Activated CD4-positive, alpha-beta T cell treated with anti-CD3 and anti-CD28 coated beads for 48 hours (primary cell): ENCODE results near the gene GIMAP5.

Experiments
- DNase-seq: peaks from one replicate; pipeline ENCODE4 v3.0.0-alpha.2; 2020

GIMAP5 gene

DNA sequence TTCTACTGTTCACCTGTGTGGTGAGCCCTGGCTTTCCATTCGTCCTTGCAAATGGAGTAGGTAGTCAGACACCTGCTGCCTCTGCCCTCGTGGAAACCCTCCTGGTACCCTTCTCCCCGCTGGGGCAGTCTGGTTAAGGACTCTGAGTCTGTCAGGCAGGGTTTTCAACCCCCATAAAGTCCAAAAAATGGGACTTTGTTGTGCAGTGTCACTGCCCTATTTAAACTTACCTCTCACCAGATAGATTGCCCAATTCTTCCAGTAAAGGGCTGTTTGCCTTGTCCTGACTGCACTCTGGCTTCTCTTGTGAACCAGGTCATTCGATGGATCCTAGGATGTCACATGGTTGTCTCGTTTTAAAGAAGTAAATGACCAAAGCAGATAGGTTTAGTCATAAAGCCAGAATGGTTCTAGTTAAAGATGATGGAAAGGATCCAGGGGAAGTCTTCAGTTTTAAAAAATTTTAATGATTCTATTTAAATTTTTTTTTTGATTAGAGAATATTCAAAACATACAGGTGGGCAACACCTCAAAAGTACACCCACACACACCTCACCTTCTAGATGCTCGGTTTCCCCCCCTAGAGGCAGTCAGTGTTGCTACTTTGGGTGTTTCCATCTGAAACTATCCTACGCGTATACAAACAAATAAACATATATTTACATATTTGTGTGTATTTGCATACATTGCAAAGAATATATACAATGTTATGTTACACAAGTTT, 41.0 kb downstream of the GIMAP5 start:
- no peak for DNase-seq

GRCh38 chr7:150778738-150779301, 41.6 kb downstream of the GIMAP5 start:
- DNase-seq: peak; percentile 84

- DNase-seq: no peak
These were observed 43.1 kb downstream of the GIMAP5 start for GRCh38 chr7:150780292-150780691.

DNA sequence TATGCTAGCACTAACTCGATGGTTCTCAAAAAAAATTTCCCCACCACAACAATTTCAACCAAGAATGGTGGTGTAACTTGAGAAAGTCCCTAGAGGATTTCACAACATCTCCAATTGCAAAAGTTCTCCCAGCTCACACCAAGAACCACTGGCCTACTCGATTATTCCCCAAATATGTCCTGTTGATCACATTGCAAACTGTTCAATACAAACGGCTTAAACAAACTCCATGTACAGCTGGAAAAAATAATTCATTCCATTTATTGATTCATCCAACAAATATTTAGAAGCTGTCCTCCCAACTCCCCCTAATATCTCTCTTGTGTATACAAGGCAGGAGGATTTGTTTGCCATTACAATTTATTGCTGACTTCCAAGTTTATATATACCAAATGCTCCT, 43.9 kb downstream of the GIMAP5 start:
- no peak for DNase-seq

DNA sequence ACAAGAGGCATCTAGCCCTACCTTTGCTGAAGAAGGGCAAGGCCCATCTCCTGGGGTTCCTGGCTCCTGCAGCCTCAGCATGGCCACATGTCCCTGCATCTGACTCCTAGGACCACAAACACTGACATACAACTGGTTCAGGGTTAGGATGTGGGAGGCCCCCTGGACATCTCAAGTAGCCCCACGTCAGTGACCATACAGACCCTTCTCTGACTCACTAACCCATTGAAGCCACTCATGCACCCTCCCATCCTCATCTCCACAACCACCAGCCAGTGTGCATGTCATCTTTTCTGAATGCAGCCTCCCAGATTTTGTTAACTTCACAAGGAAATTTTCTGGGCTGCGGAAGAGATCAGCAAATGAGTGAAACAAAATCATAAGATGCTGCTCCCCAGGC, 44.7 kb downstream of the GIMAP5 start:
- DNase-seq: no peak

DNA sequence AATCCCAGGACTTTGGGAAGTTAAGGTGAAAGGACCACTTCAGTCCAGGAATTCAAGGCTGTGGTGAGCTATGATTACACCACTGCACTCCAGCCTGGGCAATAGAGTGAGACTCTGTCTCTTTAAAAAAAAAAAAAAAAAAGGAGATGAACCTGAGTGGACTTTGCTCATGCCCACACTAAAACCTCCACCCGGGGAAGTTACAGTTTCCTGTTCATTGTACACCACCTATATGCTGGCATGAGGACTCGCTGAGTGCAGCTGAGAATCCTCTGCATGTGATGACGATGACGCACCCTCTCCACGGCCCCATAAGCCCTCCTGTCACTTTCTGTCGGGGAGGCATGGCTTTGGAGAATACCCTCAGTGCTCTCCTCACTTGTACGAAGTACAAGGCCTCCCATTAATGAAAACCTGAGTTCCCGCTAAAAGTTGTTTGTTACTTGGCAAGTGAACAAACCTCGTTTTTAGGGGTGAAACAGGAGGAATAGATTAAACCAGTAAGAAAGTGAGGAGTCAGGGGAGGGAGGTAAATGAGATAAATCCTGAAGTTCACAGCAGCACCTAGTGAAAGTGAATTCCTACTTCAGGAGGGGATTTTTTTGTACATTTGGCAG, 47.0 kb downstream of the GIMAP5 start:
- DNase-seq: no peak

DNA sequence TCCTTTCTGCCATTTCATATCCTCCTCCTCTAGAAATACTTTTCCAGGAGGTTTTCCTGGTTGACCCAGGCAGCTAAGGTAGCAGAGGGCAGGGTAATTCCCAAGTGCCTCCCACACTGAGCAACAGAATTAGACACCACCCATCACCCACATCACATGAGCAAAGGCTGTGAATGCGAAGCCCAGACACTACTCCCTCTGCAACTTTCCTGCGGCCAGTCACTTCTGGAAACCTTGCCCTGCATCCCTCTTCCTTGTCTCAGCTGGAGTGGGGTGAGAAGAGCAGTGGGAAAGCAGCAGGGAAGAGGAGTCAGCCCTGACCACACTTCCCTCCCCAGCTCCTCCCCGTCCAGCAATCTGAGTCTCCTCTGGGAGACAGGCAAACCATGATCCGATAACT, 47.7 kb downstream of the GIMAP5 start:
- DNase-seq: no peak

- no peak for DNase-seq
These were observed 50.4 kb downstream of the GIMAP5 start for GRCh38 chr7:150787321-150788281.

GRCh38 chr7:150788474-150789269, 51.5 kb downstream of the GIMAP5 start:
- no peak for DNase-seq

- DNase-seq: no peak
These were observed 53.3 kb downstream of the GIMAP5 start for GRCh38 chr7:150790416-150791075.

- no peak for DNase-seq
These were observed 54.1 kb downstream of the GIMAP5 start for GRCh38 chr7:150791304-150791703.

DNA sequence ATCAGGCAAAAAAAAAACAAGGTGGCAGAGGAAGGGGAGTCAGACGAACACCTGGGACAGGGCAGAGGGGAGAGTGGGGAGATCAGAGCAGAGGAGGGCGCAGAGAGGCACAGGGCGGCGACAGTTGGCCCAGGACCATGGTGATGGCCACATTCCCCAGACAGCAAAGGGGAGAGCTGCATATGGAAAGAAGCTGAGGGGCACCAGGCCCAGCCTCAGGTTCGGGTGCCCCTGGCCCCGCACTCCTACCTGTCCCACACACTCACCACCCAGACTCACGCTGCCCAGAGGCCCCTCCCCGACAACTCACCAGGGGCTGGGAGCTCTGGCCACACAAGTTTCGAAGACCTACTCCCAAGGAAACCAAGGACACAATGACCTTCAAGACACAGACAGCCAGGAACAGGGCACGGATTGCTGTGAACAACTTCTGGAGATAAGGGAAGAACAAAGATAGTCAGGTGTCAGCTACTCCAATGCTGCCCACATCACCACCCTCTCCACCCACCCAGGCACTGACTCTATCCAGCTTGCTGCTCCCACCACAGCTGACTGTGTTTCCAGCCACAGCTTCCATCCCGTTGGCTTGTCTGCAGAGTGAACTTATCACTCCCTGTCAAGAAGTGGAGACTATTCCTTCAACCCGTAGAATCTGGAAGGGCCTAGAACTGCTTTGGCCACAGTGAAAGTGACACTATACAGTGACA, 54.7 kb downstream of the GIMAP5 start:
- no peak for DNase-seq
